Measurements from ENCODE around the gene ADAMTS4. TPM values are rescaled to one million over a fixed set of nuclear protein-coding genes. Genes with fewer than 3 reads are reported as not detected.

The ADAMTS4 gene
- total RNA-seq, 1 experiment from 2014 or later, result 7.0 TPM

DNA sequence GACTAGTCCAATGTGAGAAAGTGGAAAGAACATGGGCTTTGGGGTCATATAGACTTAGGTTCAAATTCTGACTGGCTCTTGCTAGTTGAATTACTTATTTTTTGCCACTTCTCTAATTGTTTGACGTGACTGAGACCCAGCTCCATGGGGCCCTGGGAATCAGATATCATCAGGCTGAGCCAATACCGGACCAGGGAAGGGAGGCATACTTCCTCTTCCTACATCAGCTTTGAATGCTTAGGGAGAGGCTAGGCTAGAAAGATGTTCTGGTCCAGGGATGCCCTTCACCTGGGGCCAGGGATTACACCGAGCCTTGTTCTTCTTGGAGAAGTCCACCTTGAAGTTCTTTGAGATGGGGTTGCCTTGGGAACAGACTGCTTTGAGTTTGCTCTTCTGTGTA is 42.8 kb upstream of the ADAMTS4 start:
- TF ChIP-seq, protein P1, sequence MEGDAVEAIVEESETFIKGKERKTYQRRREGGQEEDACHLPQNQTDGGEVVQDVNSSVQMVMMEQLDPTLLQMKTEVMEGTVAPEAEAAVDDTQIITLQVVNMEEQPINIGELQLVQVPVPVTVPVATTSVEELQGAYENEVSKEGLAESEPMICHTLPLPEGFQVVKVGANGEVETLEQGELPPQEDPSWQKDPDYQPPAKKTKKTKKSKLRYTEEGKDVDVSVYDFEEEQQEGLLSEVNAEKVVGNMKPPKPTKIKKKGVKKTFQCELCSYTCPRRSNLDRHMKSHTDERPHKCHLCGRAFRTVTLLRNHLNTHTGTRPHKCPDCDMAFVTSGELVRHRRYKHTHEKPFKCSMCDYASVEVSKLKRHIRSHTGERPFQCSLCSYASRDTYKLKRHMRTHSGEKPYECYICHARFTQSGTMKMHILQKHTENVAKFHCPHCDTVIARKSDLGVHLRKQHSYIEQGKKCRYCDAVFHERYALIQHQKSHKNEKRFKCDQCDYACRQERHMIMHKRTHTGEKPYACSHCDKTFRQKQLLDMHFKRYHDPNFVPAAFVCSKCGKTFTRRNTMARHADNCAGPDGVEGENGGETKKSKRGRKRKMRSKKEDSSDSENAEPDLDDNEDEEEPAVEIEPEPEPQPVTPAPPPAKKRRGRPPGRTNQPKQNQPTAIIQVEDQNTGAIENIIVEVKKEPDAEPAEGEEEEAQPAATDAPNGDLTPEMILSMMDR (conservative IDR thresholded peaks at IDR 0.05), result no peak
- Histone ChIP-seq H2AFZ (ENCODE audit: low read length) (no peak overlapping the region), H2BK12ac (ENCODE audit: insufficient read length, low read depth, low read length) (no peak overlapping the region), H3T11ph (ENCODE audit: low read length) (no peak overlapping the region), H3K56ac (ENCODE audit: insufficient read length, low read depth, low read length) (no peak overlapping the region), H2BK20ac (ENCODE audit: low read depth, low read length, poor library complexity, severe bottlenecking) (no peak overlapping the region), H3K9ac (ENCODE audit: extremely low read depth, insufficient read length, low read length) (no peak overlapping the region), H3K4me2 (ENCODE audit: insufficient read depth, insufficient read length, low read length) (no peak overlapping the region), H3K23ac (ENCODE audit: insufficient read length, low read depth, low read length) (no peak overlapping the region), H2BK15ac (ENCODE audit: low read depth, low read length) (no peak overlapping the region), H4K8ac (replicated peaks; ENCODE audit: insufficient read length, low read depth, low read length) (no peak overlapping the region), H4K5ac (ENCODE audit: insufficient read length, low read depth, low read length) (no peak overlapping the region), H2BK5ac (ENCODE audit: insufficient read length, low read length) (no peak overlapping the region), H4K20me1 (ENCODE audit: control insufficient read depth, insufficient read depth, insufficient read length) (no peaks in the 10 kb centered on the region), H3K18ac (ENCODE audit: insufficient read length, low read depth, low read length) (no peak overlapping the region), H3K23me2 (ENCODE audit: insufficient read length, low read depth, low read length, poor library complexity, severe bottlenecking) (no peaks in the 10 kb centered on the region), H3K4me1 (ENCODE audit: insufficient read depth, low read length) (no peaks in the 10 kb centered on the region), H3K14ac (ENCODE audit: insufficient read depth, low read length) (no peak overlapping the region), H3K27me3 (ENCODE audit: insufficient read depth, low read length) (peaks cover 4% of the 10 kb centered on the region), H3K4ac (ENCODE audit: low read depth, low read length) (no peak overlapping the region), H3K27ac (ENCODE audit: insufficient read length, low read depth, low read length) (no peak overlapping the region), H2AK5ac (ENCODE audit: insufficient read length, low read length) (no peak overlapping the region), H3K9me3 (ENCODE audit: control insufficient read depth, low read depth, low read length) (no peaks in the 10 kb centered on the region), H3K79me1 (ENCODE audit: insufficient read depth, low read depth, low read length, poor library complexity, severe bottlenecking) (no peaks in the 10 kb centered on the region), H2BK120ac (ENCODE audit: low read depth, low read length, poor library complexity, severe bottlenecking) (no peak overlapping the region), H3K79me2 (ENCODE audit: insufficient read depth, low read length) (no peaks in the 10 kb centered on the region), H4K91ac (ENCODE audit: insufficient read length, low read depth, low read length) (no peak overlapping the region)
- Mint-ChIP-seq H3K27me3 (ENCODE audit: low read depth) (0 out of 2 replicates have a peak, but pooled peaks cover 1% of the 10 kb centered on the region), H3K36me3 (ENCODE audit: insufficient read depth in 1 of 3, low read depth in 3 of 3) (no peaks in the 10 kb centered on the region), H3K4me3 (no peak overlapping the region), H3K4me1 (no peaks in the 10 kb centered on the region), H3K9me3 (no peaks in the 10 kb centered on the region), H3K27ac (no peak overlapping the region)
- DNase-seq, result no peak
- no CpG with 5 or more reads among the region's 3 CpGs for WGBS (ENCODE audit: extremely low coverage, insufficient read length, low lambda C conversion rate)
